Stimulated activated CD8-positive, alpha-beta memory T cell treated with anti-CD3 and anti-CD28 coated beads, Interleukin-15, amount 100 ng/mL, for 1 hour (primary cell): ENCODE results near the gene EXTL2.
"Not testable (repeated sequence)": the region's sequence is repeated elsewhere in the genome, so short reads cannot be mapped to it uniquely, and the experiment has no call there.

Source experiments
- DNase-seq: peaks from one replicate; pipeline ENCODE4 v3.0.0-alpha.2; 2020; ENCODE audit warnings: low read depth

EXTL2 gene

DNA sequence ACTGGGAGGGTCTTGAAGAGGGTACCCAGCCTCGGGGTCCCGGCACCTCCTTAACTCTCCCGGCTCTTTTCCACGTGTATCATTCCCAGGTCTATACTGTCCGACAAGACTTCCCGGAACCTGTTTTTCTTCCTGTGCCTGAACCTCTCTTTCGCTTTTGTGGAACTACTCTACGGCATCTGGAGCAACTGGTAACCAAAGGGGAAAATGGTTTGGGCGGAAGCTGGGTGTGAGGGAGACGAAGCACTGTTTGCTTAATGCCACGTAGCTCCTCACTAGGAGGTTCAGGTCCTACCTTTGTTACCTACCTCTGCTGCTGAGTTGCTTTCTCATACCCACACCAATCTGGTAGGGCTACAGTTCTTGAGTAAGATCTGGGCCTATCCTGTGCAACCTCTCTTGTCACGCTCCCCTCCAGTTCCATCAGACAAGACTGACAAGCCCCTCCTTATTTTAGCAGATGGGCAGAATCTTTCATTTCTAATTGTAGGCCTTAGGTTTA, 1.9 kb upstream of the EXTL2 start:
- DNase-seq: peak; percentile 10

DNA sequence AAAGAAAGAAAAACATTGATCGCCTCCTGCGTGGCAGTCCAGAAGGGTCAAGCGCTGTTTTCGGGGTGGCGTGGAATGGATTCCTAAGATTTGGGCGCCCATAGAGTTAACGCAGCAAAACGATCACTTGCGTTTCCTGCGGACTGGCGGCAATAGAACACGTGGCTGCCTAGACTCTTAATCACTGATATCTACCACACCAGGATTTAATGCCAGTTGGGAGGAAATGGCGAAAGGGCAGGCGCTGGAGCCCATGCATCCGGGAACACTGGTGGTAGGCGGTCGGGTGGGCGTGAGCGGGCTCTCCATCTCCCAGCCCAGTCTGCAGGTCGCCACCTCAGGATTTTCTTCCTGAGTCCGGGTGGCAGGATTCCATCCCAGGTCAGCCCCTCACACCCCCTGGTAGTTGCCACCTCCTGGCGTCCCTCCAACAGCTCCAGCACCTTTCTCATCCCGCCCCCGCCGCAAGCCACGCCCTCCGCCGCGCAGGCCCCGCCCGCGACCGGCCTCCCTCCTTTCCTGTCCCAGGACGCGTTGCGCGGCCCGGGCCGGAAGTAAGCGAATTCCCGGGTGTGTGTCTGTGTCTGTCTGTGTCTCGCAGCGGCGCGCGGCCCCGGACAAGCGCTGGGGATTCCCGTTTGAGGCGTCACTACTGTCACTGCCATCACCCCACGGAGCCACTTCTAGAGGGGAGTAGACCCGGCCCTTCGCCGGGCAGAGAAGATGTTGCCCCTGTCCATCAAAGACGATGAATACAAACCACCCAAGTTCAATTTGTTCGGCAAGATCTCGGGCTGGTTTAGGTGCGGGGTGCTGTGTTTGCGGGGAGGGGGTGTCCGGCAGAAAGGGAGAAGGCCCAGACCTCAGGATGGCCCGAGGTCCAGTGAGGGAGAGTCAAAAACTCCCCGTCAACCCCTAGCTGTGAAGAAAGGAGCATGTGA, 1.2 kb upstream of the EXTL2 start, which contains the start of gene SLC30A7:
TSS of gene SLC30A7 (plus strand) at position 551 of the 941 bp plus-strand sequence. CDS start at position 724, 173 bp downstream.
- peak; percentile 97 for DNase-seq

DNA sequence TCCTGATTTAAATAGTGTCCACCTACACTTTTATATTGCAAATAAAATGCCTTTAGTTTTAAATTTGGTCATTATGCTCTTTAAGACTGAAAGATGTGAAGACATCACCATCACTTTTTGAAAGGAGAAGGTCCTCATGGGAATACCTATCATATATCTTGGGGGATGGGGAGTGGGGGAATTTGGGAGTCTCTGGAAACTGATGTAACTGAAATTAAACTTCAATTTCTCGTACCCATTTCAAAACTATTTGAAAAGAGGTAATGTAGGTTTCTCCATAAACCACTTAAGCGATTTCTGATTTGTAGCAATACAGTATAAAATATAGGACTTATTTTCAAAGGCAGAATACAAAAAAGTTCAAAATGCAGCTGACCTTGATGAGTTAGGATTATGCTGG, 924 bp downstream of the EXTL2 start:
- no peak for DNase-seq

DNA sequence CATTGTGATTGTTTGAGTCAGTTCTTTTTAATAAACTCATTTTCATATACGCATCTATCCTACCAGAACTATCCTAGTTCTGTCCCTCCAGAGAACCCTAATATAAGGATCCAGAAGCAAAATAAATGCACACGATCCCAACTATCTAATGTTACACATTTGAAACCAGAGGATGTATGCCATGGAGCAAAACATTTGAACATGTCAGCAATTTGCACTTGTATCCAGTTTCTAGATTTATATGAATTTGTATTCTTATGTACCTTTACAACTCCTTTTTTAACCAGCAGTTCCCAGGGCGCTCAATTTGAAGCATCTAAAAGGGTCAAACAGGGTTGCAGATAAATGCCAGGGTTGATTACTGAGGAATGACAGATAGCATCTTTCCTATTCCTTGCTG, 2.1 kb downstream of the EXTL2 start:
- no peak for DNase-seq

DNA sequence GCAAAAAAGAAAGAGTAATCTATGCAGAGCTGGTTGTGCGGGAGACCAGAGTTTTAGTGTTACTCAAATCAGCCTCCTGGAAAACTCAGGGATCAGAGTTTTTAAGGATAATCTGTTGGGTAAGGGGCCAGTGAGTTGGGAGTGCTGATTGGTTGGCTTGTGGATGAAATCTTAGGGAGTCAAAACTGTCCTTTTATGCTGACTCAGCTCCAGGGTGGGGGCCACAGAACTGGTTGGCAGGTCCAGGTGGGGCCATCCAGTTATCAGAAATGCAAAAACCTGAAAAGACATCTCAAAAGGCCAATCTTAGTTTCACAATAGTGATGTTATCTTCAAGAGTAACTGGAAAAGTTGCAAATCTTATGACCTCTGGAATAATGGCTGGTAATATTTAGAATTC, 3.3 kb downstream of the EXTL2 start:
- DNase-seq: no peak

DNA sequence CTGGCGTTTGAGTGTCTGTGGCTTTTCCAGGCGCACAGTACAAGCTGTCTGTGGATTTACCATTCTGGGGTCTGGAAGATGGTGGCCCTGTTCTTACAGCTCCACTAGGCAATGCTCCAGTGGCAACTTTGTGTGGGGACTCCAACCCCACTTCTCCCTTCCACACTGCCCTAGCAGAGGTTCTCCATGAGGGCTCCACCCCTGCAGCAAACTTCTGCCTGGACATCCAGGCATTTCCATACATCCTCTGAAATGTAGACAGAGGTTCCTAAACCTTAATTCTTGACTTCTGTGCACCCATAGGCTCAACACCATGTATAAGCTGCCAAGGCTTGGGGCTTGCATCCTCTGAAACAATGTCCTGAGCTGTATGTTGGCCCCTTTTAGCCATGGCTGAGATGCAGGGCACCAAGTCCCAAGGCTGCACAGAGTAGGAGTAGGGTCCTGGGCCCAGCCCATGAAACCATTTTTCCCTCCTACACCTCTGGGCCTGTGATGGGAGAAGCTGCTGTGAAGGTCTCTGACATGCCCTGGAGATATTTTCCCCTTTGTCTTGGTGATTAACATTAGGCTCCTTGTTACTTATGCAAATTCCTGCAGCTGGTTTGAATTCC, 4.7 kb downstream of the EXTL2 start:
- DNase-seq: not testable (repeated sequence)

DNA sequence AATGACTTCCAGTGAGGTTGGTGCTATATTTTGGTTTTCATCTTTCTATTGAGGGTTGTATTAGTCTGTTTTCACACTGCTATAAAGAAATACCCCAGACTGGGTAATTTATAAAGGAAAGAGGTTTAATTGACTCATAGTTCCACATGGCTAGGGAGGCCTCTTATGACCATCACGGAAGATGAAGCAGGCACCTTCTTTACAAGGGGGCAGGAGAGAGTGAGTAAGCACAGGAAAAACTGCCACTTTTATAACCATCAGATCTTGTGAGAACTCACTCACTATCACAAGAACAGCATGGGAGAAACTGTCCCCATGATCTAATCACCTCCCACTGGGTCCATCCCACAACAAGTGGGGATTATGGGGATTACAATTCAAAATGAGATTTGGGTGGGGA, 5.6 kb downstream of the EXTL2 start:
- not testable (repeated sequence) for DNase-seq

DNA sequence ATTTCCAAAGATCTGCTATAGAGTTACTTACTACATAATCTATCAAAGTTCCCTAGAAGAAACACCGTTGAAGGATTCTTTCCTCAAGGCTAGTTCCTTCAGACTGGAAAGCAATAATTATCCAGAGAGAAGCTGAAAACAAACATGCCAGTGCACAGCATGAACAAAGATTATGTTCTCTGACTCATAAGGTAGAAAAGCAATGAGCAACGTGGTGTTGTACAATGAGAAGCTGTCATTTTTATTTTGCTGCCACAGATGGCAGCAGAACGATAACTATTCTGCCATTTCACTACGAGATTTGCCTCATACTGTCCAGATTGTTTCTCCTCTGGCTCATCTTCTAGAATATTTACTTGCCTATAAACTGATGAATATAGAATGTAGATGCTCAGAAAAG, 10.7 kb downstream of the EXTL2 start:
- no peak for DNase-seq

DNA sequence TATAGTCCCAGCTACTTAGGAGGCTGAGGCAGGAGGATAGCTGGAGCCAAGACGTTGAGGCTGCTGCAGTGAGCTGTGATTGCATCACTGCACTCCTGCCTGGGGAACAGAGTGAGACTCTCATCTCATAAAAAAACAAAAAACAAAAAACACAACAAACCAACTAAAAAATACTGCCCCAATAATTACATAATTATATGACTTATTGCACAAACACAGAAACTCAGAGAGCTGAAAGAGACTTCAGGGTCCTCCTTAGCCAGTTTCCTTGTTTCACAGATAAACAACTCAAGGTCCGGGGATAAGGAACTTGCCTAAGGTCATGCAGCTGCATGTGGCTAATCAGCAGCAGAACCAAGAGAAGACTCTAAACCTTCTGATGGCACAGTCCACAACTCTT, 11.9 kb downstream of the EXTL2 start:
- no peak for DNase-seq

DNA sequence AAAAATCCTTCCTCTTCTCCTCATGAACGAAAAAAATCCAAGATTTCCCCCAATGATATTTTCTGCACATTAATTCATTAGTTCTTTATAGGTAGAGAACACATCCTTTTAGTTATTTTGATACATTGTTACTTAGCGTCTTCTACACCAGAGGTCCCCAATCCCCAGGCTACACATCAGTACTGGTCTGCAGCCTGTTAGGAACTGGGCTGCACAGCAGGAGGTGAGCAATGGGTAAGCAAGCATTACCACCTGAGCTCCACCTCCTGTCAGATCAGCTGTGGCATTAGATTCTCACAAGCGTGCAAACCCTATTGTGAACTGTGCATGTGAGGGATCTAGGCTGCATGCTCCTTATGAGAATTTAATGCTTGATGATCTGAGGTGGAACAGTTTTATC, 13.0 kb downstream of the EXTL2 start:
- DNase-seq: no peak

DNA sequence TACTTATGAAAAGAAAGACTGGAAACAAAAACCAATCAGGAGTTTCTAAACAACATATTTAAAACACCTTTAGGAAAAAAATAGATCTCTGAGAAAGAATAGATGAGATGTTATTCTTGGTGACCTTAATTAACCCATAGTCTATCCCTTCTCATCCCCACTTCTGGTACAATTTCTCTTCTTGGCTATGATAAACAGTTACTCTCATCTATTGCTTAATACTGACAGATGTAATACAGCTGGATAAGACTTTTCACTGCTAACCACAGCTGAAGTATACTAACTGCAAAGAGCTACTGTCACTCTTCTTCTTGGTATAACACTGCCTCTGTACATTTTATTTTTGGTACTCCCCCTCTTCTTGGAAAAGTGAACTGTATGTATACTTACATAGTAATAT, 15.2 kb downstream of the EXTL2 start:
- DNase-seq: no peak

DNA sequence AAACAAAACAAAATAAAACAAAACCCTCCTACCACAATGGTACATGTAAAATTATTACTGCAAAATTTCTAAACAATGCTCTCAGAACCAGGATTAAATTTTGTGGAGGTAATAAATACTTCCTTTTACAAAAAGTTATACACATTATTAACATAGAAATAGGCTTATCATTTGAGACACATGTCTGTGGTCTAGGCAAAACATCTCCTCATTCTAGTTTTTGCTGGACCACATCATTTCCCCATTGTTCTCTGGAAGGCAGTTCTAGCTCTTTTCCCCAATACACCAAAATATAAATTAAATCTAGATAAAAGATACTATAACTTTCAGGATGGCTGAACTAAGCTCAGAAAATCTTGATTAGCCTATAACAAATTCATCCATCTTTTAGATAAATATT, 18.4 kb downstream of the EXTL2 start:
- DNase-seq: no peak

DNA sequence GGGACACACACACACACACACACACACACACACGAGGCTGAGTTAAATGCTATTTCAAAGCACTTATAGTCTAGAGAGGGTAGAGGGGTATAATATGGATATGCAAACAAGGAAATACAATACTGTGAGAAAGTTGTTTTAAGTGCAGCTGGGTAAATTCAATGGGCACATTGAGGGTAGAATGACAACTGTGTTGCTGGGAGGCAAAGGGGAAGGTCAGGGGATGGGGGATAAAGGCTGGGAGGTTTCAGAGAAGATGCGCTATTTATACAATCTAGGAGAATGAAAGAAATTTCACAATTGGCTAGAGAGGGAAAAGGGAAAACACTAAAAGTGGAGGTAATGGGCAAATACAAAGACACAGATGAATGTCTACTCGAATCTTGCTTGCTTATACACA, 19.4 kb downstream of the EXTL2 start:
- DNase-seq: no peak

DNA sequence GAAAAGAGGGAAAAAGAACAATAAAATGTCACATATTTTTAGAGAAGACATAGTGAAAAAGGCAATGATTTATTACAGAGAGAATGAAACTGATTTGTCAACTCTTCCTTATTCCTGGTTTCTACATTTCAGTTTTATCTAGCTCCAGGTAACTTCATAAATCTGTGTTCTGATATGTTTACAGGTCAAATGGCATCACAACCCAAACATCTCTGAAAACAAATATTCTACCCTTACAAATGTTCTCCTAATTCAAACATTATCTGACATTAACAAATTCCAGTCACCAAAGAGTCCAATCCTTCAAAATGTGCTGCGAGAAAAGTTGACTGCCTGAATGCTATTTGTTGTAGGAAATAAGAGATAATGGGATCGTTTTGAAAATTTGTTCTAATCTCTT, 20.2 kb downstream of the EXTL2 start:
- no peak for DNase-seq

DNA sequence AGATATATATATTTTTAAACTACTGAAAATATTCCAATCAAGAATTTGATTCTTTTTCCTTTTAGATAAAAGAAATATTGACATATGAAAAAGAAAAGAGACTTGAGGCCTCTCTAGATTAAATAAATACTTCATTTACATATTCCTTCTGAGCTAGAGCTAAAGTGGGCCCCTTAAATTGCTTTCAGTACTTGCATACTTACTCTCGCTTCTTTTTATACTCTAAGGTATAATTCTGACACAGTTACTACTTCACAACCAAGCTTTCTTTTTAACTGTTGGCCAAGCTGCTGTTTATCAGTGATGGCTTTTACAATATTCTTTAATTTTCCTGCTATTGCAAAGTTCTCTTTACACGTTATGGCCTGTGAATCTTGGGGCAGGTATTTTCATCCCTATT, 24.6 kb downstream of the EXTL2 start:
- no peak for DNase-seq

DNA sequence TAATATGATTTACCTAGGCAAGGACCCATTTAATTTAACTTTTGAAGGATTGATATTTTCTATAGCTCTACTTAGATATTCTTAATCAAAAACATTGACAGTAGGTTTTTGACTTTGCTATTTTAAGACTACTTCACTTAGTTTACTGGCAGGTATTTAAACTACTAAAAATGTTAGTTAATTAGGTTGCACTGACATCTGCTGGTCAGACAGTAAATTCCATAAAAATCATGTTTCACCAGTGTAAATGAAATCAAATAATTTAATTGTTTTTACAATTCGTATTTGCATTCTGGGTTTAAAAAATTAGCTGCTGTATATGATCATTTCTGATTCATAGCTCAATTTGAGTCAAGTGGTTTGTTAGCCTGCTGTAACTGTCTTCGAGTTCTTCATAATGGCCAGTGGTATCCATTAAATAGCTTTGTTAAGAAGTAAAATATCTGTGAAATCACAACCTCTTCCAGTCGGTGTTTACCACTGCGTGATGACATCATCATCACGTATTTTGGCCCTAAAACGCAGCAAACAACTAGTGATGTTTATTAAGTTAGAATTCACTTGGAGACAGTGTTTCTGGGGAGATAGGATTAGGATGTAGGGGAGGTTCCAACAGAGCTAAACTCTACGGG, 26.2 kb downstream of the EXTL2 start:
- DNase-seq: no peak

DNA sequence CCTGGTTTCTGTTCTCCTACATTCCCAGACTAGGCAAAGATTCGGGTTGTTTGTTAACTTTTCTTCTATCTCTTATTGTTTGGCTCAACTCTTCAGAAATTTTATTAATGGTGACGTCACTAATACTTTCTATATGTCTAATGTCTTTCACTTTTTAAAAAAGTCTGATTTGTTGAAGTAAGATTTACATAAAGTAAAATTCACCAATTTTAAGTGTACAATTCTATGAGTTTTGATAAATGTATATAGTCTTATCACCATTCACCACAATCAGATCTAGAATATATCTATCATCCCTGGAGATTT, 27.8 kb downstream of the EXTL2 start:
- no peak for DNase-seq

DNA sequence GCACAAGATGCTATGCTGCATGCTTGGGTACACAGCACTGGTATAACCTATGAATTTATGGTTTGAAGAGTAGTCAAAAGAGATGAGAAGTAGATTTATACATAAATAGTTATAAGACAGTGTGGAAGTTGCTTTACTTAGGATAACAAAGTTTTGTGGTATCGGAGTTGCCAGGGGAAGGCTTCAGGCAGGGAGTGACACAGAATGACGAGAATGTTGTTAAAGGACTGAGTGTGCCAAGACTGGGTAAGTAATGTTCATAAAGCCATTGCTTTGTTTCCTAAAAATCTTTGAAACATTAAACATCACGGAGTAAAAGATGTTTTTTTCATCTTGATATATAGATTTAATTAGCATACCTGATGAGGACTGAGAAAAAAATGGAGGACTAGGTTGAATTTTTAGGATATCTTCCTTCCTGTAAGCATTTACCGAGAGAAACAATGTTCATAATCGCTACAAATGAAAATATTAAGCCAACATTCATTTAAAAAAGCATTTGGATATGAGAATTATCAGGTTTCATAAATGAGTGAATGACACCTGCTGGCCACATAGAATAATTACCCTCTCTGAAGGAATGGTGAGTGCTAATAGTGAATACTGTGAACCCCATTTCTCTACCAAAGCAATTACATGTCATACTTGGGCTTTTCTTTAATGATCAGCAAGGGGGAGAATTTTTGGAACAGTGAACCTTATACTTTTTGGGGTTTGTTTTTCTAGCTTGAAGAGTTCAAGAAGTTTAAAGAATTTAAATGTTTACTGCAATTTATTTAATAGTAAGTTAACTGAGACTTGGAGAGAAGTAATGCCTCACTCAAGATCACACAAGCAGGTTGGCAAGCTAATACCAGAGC, 28.4 kb downstream of the EXTL2 start:
- DNase-seq: no peak

DNA sequence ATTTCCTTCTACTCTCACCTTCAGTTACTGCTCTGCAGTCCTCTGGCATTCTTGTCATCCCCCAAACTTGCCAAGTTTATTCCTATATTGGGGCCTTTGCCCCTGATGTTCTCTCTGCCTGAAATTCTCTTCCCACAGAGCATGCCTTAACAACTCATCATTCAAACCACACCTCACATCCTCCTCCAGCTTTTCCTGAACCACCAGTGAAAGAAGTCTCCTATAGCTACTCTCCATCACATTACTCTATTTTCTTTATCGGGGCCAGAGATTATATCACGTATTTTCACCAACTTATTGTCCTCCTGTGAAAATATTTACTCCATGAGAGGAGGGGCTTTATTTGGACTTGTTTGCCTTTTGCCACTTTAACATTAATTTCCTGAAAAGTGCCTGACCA, 32.1 kb downstream of the EXTL2 start:
- DNase-seq: no peak

DNA sequence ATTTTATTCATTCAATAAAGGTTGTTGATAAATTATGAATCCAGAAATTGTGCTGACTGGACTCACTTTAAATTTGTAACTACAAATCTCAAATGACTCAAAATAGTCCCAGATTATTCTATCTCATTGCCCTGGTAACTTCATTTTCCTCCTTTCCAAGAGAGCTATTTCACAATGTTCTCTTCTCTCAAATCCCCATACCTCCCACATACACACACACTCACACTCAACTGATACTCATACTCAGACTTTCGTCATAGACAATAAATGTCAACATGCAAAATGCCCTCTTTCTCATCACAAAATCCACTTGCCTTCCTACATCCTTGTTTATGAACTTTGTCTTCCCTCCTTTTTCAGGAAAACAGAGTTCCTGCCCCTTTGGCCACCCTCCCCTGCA, 33.3 kb downstream of the EXTL2 start:
- DNase-seq: no peak

DNA sequence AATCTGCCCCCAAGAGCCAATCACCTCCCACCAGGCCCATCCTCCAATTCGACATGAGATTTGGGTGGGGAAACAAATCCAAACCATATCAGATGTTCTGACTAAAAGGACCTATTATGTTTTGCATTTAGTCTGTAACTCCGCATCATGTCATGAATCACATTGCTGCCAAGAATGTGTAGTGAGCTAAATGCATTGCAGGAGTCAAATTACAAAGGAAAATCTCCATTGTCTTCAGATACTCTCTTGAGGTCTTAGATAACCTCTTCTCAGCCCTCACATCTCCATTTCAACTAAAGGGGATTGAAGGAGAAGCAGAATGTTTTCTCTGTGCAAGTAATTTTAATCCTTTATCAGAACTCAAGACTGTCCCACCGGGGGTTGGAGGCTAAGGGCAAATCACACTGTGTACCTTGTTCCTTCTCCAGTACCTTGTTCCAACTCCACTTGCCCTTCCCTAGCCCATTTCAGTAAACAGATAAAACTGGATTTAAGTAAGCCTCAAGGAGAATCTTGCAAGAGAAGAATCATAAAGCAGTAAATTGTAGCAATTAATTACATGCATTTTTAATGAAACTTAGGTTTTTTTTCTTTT, 34.1 kb downstream of the EXTL2 start:
- no peak for DNase-seq

DNA sequence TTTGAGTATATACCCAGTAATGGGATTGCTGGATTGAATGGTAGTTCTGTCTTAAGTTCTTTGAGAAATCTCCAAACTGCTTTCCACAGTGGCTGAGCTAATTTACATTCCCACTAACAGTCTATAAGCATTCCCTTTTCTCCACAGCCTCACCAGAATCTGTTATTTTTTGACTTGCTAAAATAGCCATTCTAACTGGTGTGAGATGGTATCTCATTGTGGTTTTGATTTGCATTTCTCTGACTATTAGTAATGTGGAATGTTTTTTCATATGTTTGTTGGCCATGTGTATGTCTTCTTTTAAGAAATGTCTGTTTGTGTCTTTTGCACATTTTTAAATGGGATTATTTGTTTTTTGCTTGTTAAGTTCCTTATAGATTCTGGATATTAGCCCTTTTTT, 39.5 kb downstream of the EXTL2 start:
- DNase-seq: not testable (repeated sequence)
